ENCODE measurements around the gene RBP2.

The RBP2 gene
- 0 reads per million in 3 experiments for total RNA-seq

DNA sequence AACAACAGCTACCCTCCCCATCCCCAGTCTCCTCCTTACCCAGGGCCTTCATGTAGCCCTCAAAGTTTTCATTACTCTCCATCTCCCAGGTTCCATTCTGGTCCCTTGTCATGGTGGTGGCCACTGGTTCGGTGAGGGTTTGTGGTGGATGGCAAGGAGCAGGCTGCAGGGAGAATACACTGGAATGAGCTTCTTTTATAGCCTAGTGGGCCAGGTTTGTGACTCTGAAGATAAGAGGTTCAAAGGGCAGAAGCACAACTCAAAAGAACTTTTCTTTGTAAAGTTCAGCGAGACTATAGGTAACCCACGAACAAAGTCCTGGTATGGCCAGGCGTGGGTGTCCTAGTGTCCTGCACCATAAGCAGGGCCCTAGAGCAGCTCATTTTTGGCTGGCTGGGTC is at the start of gene RBP2:
RBP2 (minus strand) TSS at position 169 of the 400 bp plus-strand sequence; CDS start at position 112, 57 bp downstream.
- no peak for DNase-seq

- DNase-seq, result no peak
Observed at GRCh38 chr3:139524841-139525636, 48.7 kb upstream of the RBP2 start.

DNA sequence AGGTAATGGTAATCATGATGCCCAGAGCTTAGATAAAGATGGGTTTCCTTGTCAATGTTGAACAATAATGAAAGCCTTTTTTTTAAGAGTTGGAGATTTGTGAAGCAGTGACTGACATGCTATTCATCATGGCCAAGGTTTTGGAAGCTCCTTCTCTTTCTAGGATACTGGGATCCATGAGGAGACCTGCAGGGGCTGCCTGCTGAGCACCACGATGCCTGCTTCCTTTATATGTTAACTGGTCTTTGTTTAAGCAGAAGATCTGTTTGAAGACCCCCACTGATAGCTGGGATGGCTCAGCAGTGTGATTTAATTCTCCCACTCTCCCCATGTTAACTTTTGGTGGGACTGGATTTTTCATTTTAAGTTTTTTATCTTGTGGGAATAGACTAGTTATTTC is 47.4 kb upstream of the RBP2 start:
- DNase-seq, result no peak

DNA sequence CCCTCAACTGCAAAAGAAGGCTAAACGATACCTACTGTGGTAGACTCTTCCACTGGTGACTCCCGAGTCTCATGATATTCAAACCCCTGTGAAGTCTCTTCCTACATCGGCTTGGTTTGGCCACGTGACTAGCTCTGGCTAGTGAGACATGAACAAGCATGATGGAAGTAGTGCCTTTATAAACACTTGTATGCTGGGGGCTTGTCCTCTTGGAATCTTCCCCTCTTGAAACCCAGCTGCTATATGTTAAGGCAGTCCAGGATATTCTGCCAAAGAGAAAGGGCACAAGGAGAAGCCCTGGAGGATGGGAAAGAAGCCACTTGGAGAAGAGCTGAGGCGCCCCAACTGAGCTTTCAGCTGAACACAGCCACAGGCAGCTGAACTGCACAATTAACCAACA is 46.9 kb upstream of the RBP2 start:
- no peak for DNase-seq

- no peak for DNase-seq
Observed at GRCh38 chr3:139522421-139522820, 46.1 kb upstream of the RBP2 start.

- no peak for DNase-seq
Observed at GRCh38 chr3:139521816-139522215, 45.5 kb upstream of the RBP2 start.

- no peak for DNase-seq
Observed at GRCh38 chr3:139521144-139521543, 44.8 kb upstream of the RBP2 start.

DNA sequence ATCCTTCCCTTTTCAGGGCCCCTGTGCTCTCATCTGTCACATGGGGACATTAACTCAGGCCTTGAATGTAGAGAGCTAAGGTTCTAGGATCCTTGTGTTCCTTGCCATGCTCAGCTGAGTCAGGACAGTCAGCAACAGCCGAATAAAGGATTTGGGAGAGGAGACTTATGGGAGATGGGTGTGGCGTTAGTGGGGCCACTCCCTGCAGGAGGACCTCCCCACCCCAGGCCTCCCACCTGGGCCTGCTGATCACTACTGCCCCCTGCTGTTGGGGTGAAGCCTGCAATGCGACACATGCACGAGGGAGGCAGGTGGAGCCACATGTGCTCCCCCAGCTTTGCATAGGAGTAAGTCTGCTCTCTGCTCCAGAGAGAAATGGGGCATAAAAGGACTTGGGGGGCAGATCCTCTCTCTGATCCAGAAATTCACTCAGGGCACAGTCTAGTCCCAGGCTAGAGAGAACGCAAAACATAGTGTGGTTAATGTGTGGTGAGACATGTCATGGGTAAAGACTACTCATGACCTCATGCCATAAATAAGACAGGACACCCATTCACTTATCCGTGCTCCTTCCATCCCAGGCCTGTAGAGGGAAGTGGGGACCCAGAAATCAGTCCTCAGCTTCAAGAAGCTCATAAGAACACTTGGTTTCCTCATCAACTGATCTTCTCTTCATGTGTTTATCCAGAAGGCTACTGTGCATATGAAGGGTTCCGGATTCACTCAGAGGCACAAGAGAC is 43.9 kb upstream of the RBP2 start:
- no peak for DNase-seq

- DNase-seq, result no peak
Observed at GRCh38 chr3:139518926-139519842, 42.9 kb upstream of the RBP2 start.

- DNase-seq, result no peak
Observed at GRCh38 chr3:139518306-139518705, 42.0 kb upstream of the RBP2 start.

GRCh38 chr3:139517321-139518065 is 41.2 kb upstream of the RBP2 start:
- no peak for DNase-seq

DNA sequence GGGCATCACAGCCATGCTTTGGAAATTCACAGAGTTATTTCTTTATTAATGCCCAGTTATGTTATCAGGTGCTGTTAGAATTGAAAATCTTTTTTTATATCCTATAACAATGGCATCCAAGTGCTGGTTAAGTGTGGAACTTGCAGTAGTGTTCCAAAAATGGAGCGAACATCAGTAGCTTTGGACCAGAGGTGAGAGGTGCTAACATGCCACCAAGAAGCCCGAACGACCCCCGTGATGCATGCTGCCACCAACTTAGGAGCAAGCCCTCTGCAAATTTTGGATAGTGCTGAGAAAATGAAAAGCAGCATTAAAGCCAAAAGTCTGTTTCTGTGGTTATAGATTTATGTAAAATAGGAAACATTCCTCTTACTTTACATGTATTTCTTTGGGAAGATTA is 38.4 kb upstream of the RBP2 start:
- no peak for DNase-seq

DNA sequence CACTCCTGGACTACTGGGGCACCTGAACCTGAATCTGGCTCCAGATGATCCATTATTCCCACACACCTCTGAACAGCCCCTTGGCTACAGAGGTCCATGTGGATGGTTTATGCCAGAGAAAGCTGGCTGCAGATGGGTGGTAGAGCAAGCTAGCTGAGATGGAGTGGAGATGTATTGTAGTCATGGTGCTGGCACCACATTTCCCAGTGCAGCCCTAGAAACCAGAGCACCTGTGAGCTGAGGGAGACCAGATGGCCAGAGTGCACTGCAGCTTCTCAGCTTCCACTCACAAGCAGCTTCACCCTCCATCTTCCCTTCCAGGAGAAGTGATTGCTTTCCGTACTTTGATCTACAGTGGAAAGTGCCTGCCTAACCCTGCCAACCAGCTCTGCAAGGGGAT is 33.3 kb upstream of the RBP2 start:
- DNase-seq, result no peak

DNA sequence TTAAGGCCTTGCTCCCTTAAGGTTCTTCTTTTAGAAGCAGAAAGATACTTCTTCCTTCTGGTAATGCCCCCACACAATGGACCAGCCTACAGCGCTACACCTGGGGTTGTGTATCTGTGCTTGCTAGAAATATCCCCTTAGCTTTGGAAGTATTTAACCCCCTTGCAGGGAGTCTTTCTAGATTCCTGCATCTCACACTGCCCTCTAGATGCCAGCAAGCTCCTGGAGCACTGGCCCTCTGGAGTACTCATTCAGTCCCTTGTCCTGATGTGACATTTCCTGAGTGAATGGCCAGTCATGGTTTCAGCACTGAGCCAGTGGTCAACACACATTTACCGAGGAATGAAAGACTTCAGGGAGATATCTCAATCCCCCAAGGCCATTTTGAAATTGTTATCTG is 30.4 kb upstream of the RBP2 start:
- no peak for DNase-seq

DNA sequence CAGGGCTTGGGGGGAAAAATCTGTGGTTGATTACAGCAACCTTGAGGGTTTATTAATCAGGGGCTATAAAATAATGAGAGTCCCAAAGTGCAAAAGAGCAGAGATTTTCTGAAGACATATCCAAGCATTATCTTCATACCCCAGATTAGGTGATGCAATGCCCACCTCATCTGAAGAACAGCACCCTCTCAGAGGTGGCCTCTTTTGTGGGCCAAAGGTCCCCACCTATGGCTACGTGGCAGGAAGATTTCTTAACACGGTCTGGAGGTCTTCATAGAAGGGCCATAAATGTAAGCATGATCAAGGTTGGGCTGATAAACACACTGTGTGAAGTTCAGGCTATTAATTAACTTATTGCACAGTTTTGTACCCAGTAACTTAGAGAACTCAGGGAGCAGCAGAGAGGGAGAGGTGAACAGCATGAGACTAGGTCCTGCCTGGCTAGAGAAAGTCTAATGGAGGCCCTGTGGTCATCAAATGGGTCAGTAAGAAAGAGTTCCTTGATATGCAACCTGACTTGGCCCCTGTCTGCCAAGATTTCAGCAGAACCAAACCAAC is 29.6 kb upstream of the RBP2 start:
- no peak for DNase-seq

DNA sequence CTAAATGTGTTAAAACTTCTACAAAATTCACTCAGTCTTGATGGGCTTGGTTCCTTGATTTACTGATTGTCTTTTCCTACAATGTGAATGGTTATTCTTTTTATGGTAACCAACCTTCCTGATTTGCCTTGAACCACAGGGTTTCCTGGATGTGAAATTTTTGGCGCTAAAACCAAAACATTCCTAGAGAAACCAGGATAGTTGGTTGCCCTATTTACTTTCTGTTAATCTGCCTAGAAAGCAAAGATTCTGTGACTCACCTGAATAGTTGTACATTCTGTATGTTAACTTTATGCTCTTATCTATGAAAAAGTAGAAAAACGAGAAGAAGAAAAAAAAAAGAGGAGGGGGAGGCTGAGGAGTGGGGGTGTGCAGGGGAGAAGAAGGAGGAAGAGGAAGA is 23.2 kb upstream of the RBP2 start:
- DNase-seq, result no peak

DNA sequence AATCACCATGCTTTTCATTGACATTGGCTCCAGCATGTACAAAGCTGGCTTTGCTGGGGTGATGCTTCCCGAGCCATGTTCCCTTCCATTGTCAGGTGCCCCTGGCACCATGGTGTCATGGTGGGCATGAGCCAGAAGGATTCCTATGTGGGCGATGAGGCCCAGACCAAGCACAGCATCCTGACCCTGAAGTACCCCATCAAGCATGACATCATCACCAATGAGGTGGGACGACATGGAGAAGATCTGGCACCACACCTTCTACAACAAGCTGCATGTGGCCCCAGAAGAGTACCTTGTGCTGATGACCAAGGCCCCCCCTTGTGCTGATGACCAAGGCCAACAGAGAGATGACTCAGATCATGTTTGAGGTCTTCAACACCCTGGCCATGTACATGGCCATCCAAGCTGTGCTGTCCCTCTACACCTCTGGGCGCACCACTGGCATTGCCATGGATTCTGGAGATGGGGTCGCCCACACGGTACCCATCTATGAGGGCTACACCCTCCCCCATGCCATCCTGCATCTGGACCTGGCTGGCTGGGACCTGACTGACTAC is 17.6 kb upstream of the RBP2 start:
- no peak for DNase-seq

GRCh38 chr3:139491966-139492365 is 15.7 kb upstream of the RBP2 start:
- DNase-seq, result no peak

GRCh38 chr3:139491027-139491700 is 14.8 kb upstream of the RBP2 start:
- no peak for DNase-seq

GRCh38 chr3:139482206-139482605 is 5.9 kb upstream of the RBP2 start:
- no peak for DNase-seq

DNA sequence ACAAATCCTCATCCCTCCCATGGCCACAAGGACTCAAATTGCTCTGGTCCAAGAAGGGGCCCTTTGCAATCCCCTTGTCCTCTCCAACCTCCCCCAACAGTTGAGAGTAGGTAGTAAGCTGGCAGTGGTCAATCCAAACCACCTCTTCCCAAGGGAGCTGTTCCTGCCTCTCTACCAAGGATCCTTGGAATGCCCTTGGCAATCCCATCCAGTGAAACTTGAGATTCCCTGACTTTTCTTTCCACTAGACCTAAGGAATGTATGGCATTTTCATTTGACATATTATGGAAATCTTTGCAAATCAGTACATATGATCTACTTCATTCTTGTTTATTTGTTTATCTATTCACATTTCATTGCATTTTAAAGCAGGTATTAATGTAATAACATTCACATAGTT is 4.8 kb upstream of the RBP2 start:
- no peak for DNase-seq
